ENCODE measurements around the gene ADGRL3.
"Not testable (repeated sequence)": the region's sequence is repeated elsewhere in the genome, so short reads cannot be mapped to it uniquely, and the experiment has no call there.

Gene ADGRL3

DNA sequence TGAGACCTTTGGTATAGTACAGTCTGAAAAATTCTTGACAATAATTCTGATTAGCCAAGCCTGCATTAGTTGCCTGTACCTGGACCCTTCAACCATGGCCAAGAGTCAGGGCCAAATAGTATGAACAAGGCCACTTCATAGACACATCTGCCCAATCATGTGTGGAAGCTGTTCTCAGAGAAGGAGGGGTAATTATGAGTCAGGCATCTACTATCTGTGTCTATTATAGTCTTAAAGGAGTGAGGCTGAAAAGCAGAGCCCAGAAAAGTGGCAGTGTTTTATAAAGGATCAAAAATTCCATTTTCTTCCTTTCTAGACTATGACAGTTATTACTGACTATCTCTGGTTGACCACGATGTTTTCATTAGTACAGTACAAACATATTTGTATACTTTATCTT is 5.0 kb upstream of the ADGRL3 start:
- H3K36me3 Mint-ChIP-seq (ENCODE audit: insufficient read depth), result no peaks in the 10 kb centered on the region
- peaks cover 16% of the 10 kb centered on the region for H3K27me3 Mint-ChIP-seq
- peaks cover 9% of the 10 kb centered on the region for H3K9me3 Mint-ChIP-seq
- H3K27ac Mint-ChIP-seq (ENCODE audit: low read depth), result no peak overlapping the region
- no peak overlapping the region for H3K4me3 Mint-ChIP-seq
- DNase-seq (ENCODE audit: low spot score in 2 of 2) (no peak), ATAC-seq (replicated peaks; ENCODE audit: extremely low read depth, poor library complexity, severe bottlenecking) (no peak)
- H3K4me1 Mint-ChIP-seq, result no peaks in the 10 kb centered on the region

GRCh38 chr4:61198686-61199085 is 1.4 kb upstream of the ADGRL3 start:
- no peak overlapping the region for H3K4me3 Mint-ChIP-seq
- H3K4me1 Mint-ChIP-seq, result no peaks in the 10 kb centered on the region
- H3K27ac Mint-ChIP-seq (ENCODE audit: low read depth), result no peak overlapping the region
- ATAC-seq (replicated peaks; ENCODE audit: extremely low read depth, poor library complexity, severe bottlenecking) (no peak), DNase-seq (ENCODE audit: low spot score in 2 of 2) (no peak)
- no peaks in the 10 kb centered on the region for H3K36me3 Mint-ChIP-seq (ENCODE audit: insufficient read depth)
- peaks cover 2% of the 10 kb centered on the region for H3K9me3 Mint-ChIP-seq
- peaks cover 26% of the 10 kb centered on the region for H3K27me3 Mint-ChIP-seq

DNA sequence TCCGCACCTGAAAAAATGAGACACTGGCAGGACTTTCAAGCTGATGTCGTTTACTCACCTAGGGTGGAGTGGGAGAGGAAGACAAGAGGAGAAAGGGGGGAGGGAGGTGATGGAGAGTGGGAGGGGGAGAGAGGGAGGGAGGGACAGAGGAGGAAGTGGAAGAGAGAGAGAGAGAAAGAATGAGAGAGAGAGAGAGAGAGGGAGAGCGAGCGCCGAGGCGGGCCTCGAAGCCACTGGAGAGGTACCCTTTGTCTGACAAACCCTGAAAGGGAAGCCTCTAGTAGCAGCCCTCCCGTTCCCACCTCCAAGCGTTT is 296 bp upstream of the ADGRL3 start:
- ATAC-seq (replicated peaks; ENCODE audit: extremely low read depth, poor library complexity, severe bottlenecking), result no peak
- Mint-ChIP-seq H3K27ac (ENCODE audit: low read depth) (no peak overlapping the region), H3K36me3 (ENCODE audit: insufficient read depth) (no peaks in the 10 kb centered on the region), H3K4me3 (no peak overlapping the region), H3K27me3 (peaks cover 26% of the 10 kb centered on the region), H3K9me3 (peaks cover 4% of the 10 kb centered on the region), H3K4me1 (no peaks in the 10 kb centered on the region)
- no peak for DNase-seq (ENCODE audit: low spot score in 2 of 2)

- H3K27ac Mint-ChIP-seq (ENCODE audit: low read depth), result no peak overlapping the region
- no peaks in the 10 kb centered on the region for H3K36me3 Mint-ChIP-seq (ENCODE audit: insufficient read depth)
- ATAC-seq (replicated peaks; ENCODE audit: extremely low read depth, poor library complexity, severe bottlenecking), result no peak
- H3K27me3 Mint-ChIP-seq, result peaks cover 26% of the 10 kb centered on the region
- no peaks in the 10 kb centered on the region for H3K4me1 Mint-ChIP-seq
- no peak for DNase-seq (ENCODE audit: low spot score in 2 of 2)
- peaks cover 10% of the 10 kb centered on the region for H3K9me3 Mint-ChIP-seq
- H3K4me3 Mint-ChIP-seq, result no peak overlapping the region
These were observed 895 bp downstream of the ADGRL3 start for GRCh38 chr4:61200916-61201526.

- Mint-ChIP-seq H3K36me3 (ENCODE audit: insufficient read depth) (no peaks in the 10 kb centered on the region), H3K9me3 (peaks cover 10% of the 10 kb centered on the region), H3K4me1 (no peaks in the 10 kb centered on the region), H3K27me3 (peaks cover 26% of the 10 kb centered on the region), H3K27ac (ENCODE audit: low read depth) (no peak overlapping the region), H3K4me3 (no peak overlapping the region)
- no peak for ATAC-seq (replicated peaks; ENCODE audit: extremely low read depth, poor library complexity, severe bottlenecking)
- no peak for DNase-seq (ENCODE audit: low spot score in 2 of 2)
These were observed 1.4 kb downstream of the ADGRL3 start for GRCh38 chr4:61201561-61201960.

GRCh38 chr4:61201961-61202637 is 2.0 kb downstream of the ADGRL3 start:
- no peaks in the 10 kb centered on the region for H3K4me1 Mint-ChIP-seq
- H3K4me3 Mint-ChIP-seq, result no peak overlapping the region
- ATAC-seq (replicated peaks; ENCODE audit: extremely low read depth, poor library complexity, severe bottlenecking), result no peak
- no peak for DNase-seq (ENCODE audit: low spot score in 2 of 2)
- no peak overlapping the region for H3K27ac Mint-ChIP-seq (ENCODE audit: low read depth)
- peaks cover 26% of the 10 kb centered on the region for H3K27me3 Mint-ChIP-seq
- peaks cover 10% of the 10 kb centered on the region for H3K9me3 Mint-ChIP-seq
- no peaks in the 10 kb centered on the region for H3K36me3 Mint-ChIP-seq (ENCODE audit: insufficient read depth)

GRCh38 chr4:61202638-61203435 is 2.7 kb downstream of the ADGRL3 start:
- Mint-ChIP-seq H3K4me1 (no peaks in the 10 kb centered on the region), H3K4me3 (no peak overlapping the region), H3K27ac (ENCODE audit: low read depth) (no peak overlapping the region), H3K27me3 (peaks cover 26% of the 10 kb centered on the region), H3K36me3 (ENCODE audit: insufficient read depth) (no peaks in the 10 kb centered on the region), H3K9me3 (peaks cover 10% of the 10 kb centered on the region)
- no peak for ATAC-seq (replicated peaks; ENCODE audit: extremely low read depth, poor library complexity, severe bottlenecking)
- no peak for DNase-seq (ENCODE audit: low spot score in 2 of 2)

DNA sequence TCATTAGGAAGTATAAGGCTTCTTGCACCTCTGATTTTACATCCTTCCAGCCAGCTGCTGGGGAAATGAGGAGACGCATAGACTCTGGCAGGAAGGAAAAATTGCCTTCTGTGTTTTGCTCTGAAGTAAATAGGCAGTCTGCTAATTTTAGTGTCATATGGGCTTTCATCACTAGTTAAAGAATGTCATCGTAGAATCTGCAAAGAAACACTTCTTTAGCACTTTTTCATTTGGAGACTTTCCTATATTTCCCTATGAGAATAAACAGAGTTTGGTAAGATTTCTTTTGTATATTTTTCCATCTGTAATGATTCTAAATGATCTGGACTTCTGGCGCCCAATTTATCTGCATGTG is 3.3 kb downstream of the ADGRL3 start:
- Mint-ChIP-seq H3K4me3 (no peak overlapping the region), H3K9me3 (peaks cover 10% of the 10 kb centered on the region), H3K27me3 (peaks cover 26% of the 10 kb centered on the region), H3K27ac (ENCODE audit: low read depth) (no peak overlapping the region), H3K36me3 (ENCODE audit: insufficient read depth) (no peaks in the 10 kb centered on the region), H3K4me1 (no peaks in the 10 kb centered on the region)
- DNase-seq (ENCODE audit: low spot score in 2 of 2) (no peak), ATAC-seq (replicated peaks; ENCODE audit: extremely low read depth, poor library complexity, severe bottlenecking) (no peak)

GRCh38 chr4:61204353-61205060 is 4.4 kb downstream of the ADGRL3 start:
- no peak for DNase-seq (ENCODE audit: low spot score in 2 of 2)
- no peaks in the 10 kb centered on the region for H3K36me3 Mint-ChIP-seq (ENCODE audit: insufficient read depth)
- peaks cover 16% of the 10 kb centered on the region for H3K27me3 Mint-ChIP-seq
- ATAC-seq (replicated peaks; ENCODE audit: extremely low read depth, poor library complexity, severe bottlenecking), result no peak
- no peak overlapping the region for H3K27ac Mint-ChIP-seq (ENCODE audit: low read depth)
- no peak overlapping the region for H3K4me3 Mint-ChIP-seq
- H3K9me3 Mint-ChIP-seq, result peaks cover 10% of the 10 kb centered on the region
- no peaks in the 10 kb centered on the region for H3K4me1 Mint-ChIP-seq

- no peaks in the 10 kb centered on the region for H3K4me1 Mint-ChIP-seq
- no peak for DNase-seq (ENCODE audit: low spot score in 2 of 2)
- no peak overlapping the region for H3K4me3 Mint-ChIP-seq
- peaks cover 10% of the 10 kb centered on the region for H3K27me3 Mint-ChIP-seq
- no peak for ATAC-seq (replicated peaks; ENCODE audit: extremely low read depth, poor library complexity, severe bottlenecking)
- H3K9me3 Mint-ChIP-seq, result peaks cover 10% of the 10 kb centered on the region
- H3K36me3 Mint-ChIP-seq (ENCODE audit: insufficient read depth), result no peaks in the 10 kb centered on the region
- H3K27ac Mint-ChIP-seq (ENCODE audit: low read depth), result no peak overlapping the region
These were observed 4.9 kb downstream of the ADGRL3 start for GRCh38 chr4:61205066-61205465.

DNA sequence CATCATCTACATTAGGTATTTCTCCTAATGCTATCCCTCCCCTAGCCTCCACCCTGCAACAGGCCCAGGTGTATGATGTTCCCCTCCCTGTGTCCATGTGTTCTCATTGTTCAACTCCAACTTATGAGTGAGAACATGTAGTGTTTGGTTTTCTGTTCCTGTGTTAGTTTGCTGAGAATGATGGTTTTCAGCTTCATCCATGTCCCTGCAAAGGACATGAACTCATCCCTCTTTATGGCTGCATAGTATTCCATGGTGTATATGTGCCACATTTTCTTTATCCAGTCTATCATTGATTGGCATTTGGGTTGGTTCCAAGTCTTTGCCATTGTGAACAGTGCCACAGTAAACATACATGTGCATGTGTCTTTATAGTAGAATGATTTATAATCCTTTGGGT is 7.0 kb downstream of the ADGRL3 start:
- H3K4me3 Mint-ChIP-seq; H3K36me3 Mint-ChIP-seq (ENCODE audit: insufficient read depth); H3K9me3 Mint-ChIP-seq; ATAC-seq (replicated peaks; ENCODE audit: extremely low read depth, poor library complexity, severe bottlenecking); H3K27me3 Mint-ChIP-seq; DNase-seq (ENCODE audit: low spot score in 2 of 2); H3K27ac Mint-ChIP-seq (ENCODE audit: low read depth); H3K4me1 Mint-ChIP-seq: not testable (repeated sequence)

GRCh38 chr4:61210186-61210939 is 10.2 kb downstream of the ADGRL3 start:
- no peak for DNase-seq (ENCODE audit: low spot score in 2 of 2)
- no peak for ATAC-seq (replicated peaks; ENCODE audit: extremely low read depth, poor library complexity, severe bottlenecking)
- Mint-ChIP-seq H3K4me3 (no peak overlapping the region), H3K36me3 (ENCODE audit: insufficient read depth) (no peaks in the 10 kb centered on the region), H3K27ac (ENCODE audit: low read depth) (no peak overlapping the region), H3K4me1 (no peaks in the 10 kb centered on the region), H3K27me3 (no peaks in the 10 kb centered on the region), H3K9me3 (peaks cover 5% of the 10 kb centered on the region)
